Thymus (tissue), 11 donors: Measurements from ENCODE around the gene ARHGAP4. TPM values are rescaled to one million over a fixed set of nuclear protein-coding genes. Genes with fewer than 3 reads are reported as not detected.

Experiments used
- DNase-seq, 9 donors: peaks; one replicate each; pipeline ENCODE4 v3.0.0-alpha.2; 2013; ENCODE audit warnings: low spot score in 9 of 9, low read depth in 6 of 9, missing footprints in 1 of 9
- H3K27ac ChIP-seq, 2 donors: one replicate each; pipeline ENCODE4 v1.5.1; 2013; ENCODE audit warnings: control low read depth in 1 of 2, low read depth in 1 of 2, low read length in 1 of 2, mild to moderate bottlenecking in 1 of 2, moderate library complexity in 1 of 2
- H3K27me3 ChIP-seq, 2 donors: one replicate each; pipeline ENCODE4 v1.5.1; 2013; ENCODE audit warnings: low read length in 1 of 2; ENCODE audit not compliant: control insufficient read depth in 2 of 2, insufficient read depth in 1 of 2
- H3K36me3 ChIP-seq, 2 donors: one replicate each; pipeline ENCODE4 v1.5.1; 2013; ENCODE audit warnings: low read length in 1 of 2, mild to moderate bottlenecking in 1 of 2, moderate library complexity in 1 of 2; ENCODE audit not compliant: control insufficient read depth in 2 of 2, insufficient read depth in 2 of 2
- H3K4me1 ChIP-seq, 2 donors: one replicate each; pipeline ENCODE4 v1.5.1; 2013; ENCODE audit warnings: low read length in 2 of 2; ENCODE audit not compliant: control insufficient read depth in 2 of 2, insufficient read depth in 2 of 2
- H3K4me3 ChIP-seq, 2 donors: one replicate each; pipeline ENCODE4 v1.5.1; 2013; ENCODE audit warnings: low read length in 2 of 2, control low read depth in 1 of 2, mild to moderate bottlenecking in 1 of 2
- H3K9me3 ChIP-seq, 2 donors: one replicate each; pipeline ENCODE4 v1.5.1; 2013; ENCODE audit warnings: low read length in 1 of 2, mild to moderate bottlenecking in 1 of 2; ENCODE audit not compliant: control insufficient read depth in 2 of 2, insufficient read depth in 1 of 2
- WGBS: extraction: QIAGEN DNeasy Blood & Tissue Kit; methylation state at CpG from one replicate; pipeline ENCODE4 v1.1.7; 2013; 5-methylcytosine and 5-hydroxymethylcytosine counted together
- polyA plus RNA-seq: library from polyadenylated mRNA; stranded (reverse); fragments of 200-250 nt; gene quantifications from one replicate; pipeline ENCODE4 v1.2.3, GENCODE V29; 2013
- total RNA-seq: library from RNA; stranded (reverse); fragments of 120-200 nt; gene quantifications from one replicate; pipeline ENCODE4 v1.2.4, GENCODE V29; 2013
- donor health status: healthy.

ARHGAP4 gene
- total and polyA plus RNA-seq, 2 donors = 139 to 481 TPM

GRCh38 chrX:153878345-153878744, 47.7 kb downstream of the ARHGAP4 start:
- Histone ChIP-seq H3K27ac (no peak overlapping the region), H3K27me3 (peaks cover 3 to 81% of the 10 kb centered on the region in 2 donors), H3K4me1 (peaks cover 0 to 20% of the 10 kb centered on the region in 2 donors), H3K4me3 (no peak overlapping the region), H3K36me3 (no peaks in the 10 kb centered on the region), H3K9me3 (no peaks in the 10 kb centered on the region)
- DNase-seq = no peak
- 47% methylated on average over 5 of the region's 5 CpGs for WGBS

GRCh38 chrX:153877571-153878261, 48.3 kb downstream of the ARHGAP4 start:
- DNase-seq = no peak
- WGBS = 69% methylated on average over 8 of the region's 8 CpGs
- H3K27ac ChIP-seq = no peak overlapping the region
- peaks cover 0 to 81% of the 10 kb centered on the region in 2 donors for H3K27me3 ChIP-seq
- no peaks in the 10 kb centered on the region for H3K36me3 ChIP-seq
- no peak overlapping the region for H3K4me3 ChIP-seq
- no peaks in the 10 kb centered on the region for H3K9me3 ChIP-seq
- peaks cover 0 to 20% of the 10 kb centered on the region in 2 donors for H3K4me1 ChIP-seq

GRCh38 chrX:153876112-153876491, 50.0 kb downstream of the ARHGAP4 start:
- Histone ChIP-seq H3K9me3 (no peaks in the 10 kb centered on the region), H3K27ac (no peak overlapping the region), H3K4me3 (no peak overlapping the region), H3K36me3 (no peaks in the 10 kb centered on the region), H3K27me3 (peaks cover 0 to 78% of the 10 kb centered on the region in 2 donors), H3K4me1 (peaks cover 0 to 20% of the 10 kb centered on the region in 2 donors)
- 77% methylated on average over 3 of the region's 3 CpGs for WGBS
- no peak for DNase-seq

GRCh38 chrX:153875391-153876111, 50.5 kb downstream of the ARHGAP4 start:
- no peak overlapping the region for H3K4me3 ChIP-seq
- 3% methylated on average over 40 of the region's 42 CpGs for WGBS
- H3K27ac ChIP-seq = no peak overlapping the region
- H3K27me3 ChIP-seq = peaks cover 0 to 76% of the 10 kb centered on the region in 2 donors
- peaks cover 0 to 20% of the 10 kb centered on the region in 2 donors for H3K4me1 ChIP-seq
- peak; percentile 16 to 79 (median 47) for DNase-seq
- H3K9me3 ChIP-seq = no peaks in the 10 kb centered on the region
- no peaks in the 10 kb centered on the region for H3K36me3 ChIP-seq

- H3K9me3 ChIP-seq = no peaks in the 10 kb centered on the region
- H3K4me3 ChIP-seq = no peak overlapping the region
- WGBS = 92% methylated on average over 13 of the region's 13 CpGs
- H3K36me3 ChIP-seq = no peaks in the 10 kb centered on the region
- H3K27ac ChIP-seq = no peak overlapping the region
- H3K4me1 ChIP-seq = peaks cover 0 to 17% of the 10 kb centered on the region in 2 donors
- no peak for DNase-seq
- H3K27me3 ChIP-seq = peaks cover 0 to 69% of the 10 kb centered on the region in 2 donors
Measured at GRCh38 chrX:153874366-153875125, 51.5 kb downstream of the ARHGAP4 start.

- Histone ChIP-seq H3K27me3 (peaks cover 0 to 67% of the 10 kb centered on the region in 2 donors), H3K9me3 (no peaks in the 10 kb centered on the region), H3K36me3 (no peaks in the 10 kb centered on the region), H3K4me1 (peaks cover 0 to 13% of the 10 kb centered on the region in 2 donors), H3K27ac (no peak overlapping the region), H3K4me3 (no peak overlapping the region)
- WGBS = 74% methylated on average over 3 of the region's 3 CpGs
- no peak for DNase-seq
Measured at GRCh38 chrX:153874085-153874365, 52.0 kb downstream of the ARHGAP4 start.

GRCh38 chrX:153873282-153874084, 52.6 kb downstream of the ARHGAP4 start:
- DNase-seq = no peak

GRCh38 chrX:153871946-153872878, 53.9 kb downstream of the ARHGAP4 start:
- DNase-seq = no peak
- Histone ChIP-seq H3K4me1 (no peaks in the 10 kb centered on the region), H3K27ac (no peak overlapping the region), H3K4me3 (no peak overlapping the region), H3K36me3 (no peaks in the 10 kb centered on the region), H3K9me3 (no peaks in the 10 kb centered on the region), H3K27me3 (peaks cover 0 to 57% of the 10 kb centered on the region in 2 donors)
- WGBS = 84% methylated on average over 29 of the region's 29 CpGs

More at GRCh38 chrX:153873282-153874084, 52.6 kb downstream of the ARHGAP4 start:
- Histone ChIP-seq H3K27ac (no peak overlapping the region), H3K4me1 (peaks cover 0 to 8% of the 10 kb centered on the region in 2 donors), H3K9me3 (no peaks in the 10 kb centered on the region), H3K36me3 (no peaks in the 10 kb centered on the region), H3K27me3 (peaks cover 0 to 66% of the 10 kb centered on the region in 2 donors), H3K4me3 (no peak overlapping the region)
- 64% methylated on average over 7 of the region's 7 CpGs for WGBS
